ENCODE measurements around the gene ENTPD1.
"Not testable (repeated sequence)": the region's sequence is repeated elsewhere in the genome, so short reads cannot be mapped to it uniquely, and the experiment has no call there.

The ENTPD1 gene

DNA sequence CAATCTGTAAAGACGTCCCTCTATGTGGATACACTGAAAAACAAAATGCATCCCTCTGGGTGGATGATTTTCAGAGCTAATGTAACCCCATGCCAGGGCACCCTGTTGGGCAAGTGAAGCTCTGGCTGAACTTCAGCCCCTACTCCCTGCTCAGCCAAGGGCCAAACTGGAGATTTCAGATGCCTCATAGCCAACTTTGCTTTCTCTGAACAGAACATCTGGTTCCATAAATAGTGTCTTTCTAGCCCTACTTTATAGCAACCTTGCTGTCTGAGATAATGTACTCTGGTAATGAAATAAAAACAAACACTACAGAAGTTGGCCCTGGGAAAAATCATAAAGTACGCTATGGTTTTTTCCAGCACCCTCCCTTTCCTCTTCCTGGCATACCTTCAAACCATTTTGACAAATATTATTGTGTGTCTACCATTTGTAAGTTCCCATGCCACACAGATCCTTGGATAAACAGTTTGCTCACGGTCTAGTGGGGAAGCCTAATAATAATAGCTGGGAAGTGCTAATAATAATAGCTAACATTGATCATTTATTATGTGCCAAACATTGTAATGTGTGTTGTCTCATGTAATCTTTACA lies 3.4 kb downstream of the ENTPD1 start:
- no peak for DNase-seq (ENCODE audit: low read depth)

DNA sequence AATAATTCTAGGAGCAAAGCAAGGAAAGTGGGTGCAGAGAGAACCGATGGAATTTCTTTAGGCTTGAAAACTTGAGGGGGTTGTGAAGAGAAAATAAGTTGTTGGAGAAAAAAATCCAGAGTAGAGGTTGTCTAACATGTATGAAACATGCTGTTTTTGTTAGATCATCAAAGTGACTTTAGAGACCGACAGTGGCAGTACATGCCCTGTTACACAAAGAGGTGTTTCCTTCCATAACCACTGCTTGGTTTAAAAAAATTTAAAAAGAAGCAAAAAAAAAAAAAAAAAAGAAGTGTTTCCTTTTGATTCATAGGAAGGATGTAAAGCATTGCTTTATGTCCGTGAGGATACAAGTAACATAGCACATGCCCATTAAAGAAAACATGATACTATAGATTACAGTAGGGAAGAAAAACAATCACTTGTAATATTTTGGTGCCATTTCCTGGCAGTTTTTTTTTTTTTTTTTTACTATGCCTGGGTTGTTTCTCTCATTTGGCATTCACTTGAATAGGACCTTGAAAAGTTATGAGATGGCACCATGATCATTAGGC lies 6.1 kb downstream of the ENTPD1 start:
- no peak for DNase-seq (ENCODE audit: low read depth)

GRCh38 chr10:95767884-95768556 lies 12.1 kb downstream of the ENTPD1 start:
- DNase-seq (ENCODE audit: low read depth), result no peak

- no peak for DNase-seq (ENCODE audit: low read depth)
These were observed 14.2 kb downstream of the ENTPD1 start for GRCh38 chr10:95770084-95770720.

GRCh38 chr10:95773454-95773853 lies 17.5 kb downstream of the ENTPD1 start:
- DNase-seq (ENCODE audit: low read depth), result not testable (repeated sequence)

DNA sequence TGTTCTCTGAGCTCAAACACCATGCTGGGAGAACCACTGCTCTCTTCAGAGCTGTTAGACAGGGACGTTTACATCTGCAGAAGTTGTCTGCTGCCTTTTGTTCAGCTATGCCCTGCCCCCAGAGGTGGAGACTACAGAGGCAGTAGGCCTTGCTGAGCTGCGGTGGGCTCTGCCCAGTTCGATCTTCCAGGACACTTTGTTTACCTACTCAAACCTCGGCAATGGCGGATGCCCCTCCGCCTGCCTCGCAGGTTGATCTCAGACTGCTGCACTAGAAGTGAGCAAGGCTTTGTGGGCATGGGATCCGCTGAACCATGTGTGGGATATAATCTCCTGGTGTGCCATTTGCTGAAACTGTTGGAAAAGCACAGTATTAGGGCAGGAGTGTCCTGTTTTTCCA lies 21.7 kb downstream of the ENTPD1 start:
- DNase-seq (ENCODE audit: low read depth), result not testable (repeated sequence)

- DNase-seq (ENCODE audit: low read depth), result no peak
These were observed 26.4 kb downstream of the ENTPD1 start for GRCh38 chr10:95782318-95782717.

DNA sequence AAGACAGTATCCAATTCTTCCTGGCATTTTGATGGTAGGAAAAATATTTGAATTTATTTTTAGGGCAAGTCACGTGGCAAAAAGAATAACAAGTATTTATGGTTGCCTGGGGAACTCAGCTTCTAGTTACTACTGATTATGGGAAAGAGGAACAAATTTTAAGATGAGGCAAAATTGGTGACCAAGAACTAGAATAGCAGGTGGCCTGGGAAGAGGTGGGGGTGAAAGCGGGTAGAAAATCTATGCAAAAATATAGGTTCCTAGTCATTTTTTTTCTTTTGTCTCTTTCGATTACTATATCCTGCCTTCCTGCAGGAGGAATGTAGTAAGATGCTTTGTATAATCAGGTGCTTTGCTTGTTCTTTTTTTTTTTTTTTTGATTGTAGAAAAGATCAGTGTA lies 27.8 kb downstream of the ENTPD1 start:
- DNase-seq (ENCODE audit: low read depth), result no peak

- DNase-seq (ENCODE audit: low read depth), result no peak
These were observed 28.4 kb downstream of the ENTPD1 start for GRCh38 chr10:95784279-95784913.

GRCh38 chr10:95785317-95785716 lies 29.4 kb downstream of the ENTPD1 start:
- DNase-seq (ENCODE audit: low read depth), result no peak

DNA sequence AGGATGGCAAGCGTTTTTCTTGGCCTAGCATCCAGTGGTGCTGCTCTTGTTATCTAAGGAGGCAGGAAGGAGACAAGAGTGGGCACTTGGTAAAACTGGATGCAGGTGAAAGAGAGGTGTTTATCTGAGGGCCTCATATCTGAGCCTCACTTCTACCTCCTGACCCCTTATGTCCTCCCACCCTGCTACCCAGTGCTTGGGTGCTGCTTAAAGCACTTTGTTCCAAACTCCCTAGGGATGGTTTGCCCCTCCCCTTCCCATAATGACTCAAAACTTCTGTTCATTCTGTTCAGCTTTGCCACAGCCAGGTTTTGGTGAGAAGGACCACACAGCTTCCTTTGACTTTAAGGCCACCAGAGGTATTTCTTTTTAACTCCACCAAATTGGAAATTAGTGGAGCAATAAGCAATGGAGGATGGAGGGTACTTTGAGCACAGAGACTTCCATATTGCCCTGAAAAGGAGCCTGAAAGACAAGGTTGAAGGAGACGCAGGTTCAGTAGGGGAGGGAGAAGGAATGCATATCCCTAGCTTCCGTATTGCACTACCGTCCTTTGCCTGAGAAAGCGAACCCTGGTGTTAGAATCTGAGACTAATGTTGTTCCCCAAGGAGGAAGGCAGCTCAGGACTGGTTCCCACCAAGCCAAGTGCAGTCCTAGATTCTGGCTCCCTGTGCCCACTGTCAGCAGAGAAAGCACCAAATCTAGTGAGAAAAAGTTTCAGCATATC lies 30.1 kb downstream of the ENTPD1 start:
- no peak for DNase-seq (ENCODE audit: low read depth)

DNA sequence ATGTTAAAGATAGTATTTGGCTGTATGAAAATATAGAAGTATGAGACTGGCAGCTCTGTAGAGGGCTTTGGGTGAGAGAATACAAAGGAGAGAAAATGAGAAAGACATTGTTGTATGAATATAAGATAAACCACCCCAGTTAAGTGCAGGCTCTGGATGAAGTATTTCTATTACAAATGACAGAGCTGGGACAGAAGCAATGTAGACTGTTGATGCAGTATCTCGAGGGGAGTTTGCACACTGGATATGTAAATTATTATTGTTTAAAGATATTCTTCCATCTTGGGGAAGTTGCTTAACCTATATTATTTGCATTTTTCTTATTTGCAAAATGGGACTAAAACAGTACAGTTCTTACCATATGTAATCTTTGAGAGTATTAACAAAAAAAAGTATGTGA lies 31.5 kb downstream of the ENTPD1 start:
- DNase-seq (ENCODE audit: low read depth), result no peak

GRCh38 chr10:95788830-95789229 lies 32.9 kb downstream of the ENTPD1 start:
- DNase-seq (ENCODE audit: low read depth), result no peak

GRCh38 chr10:95789902-95790301 lies 33.9 kb downstream of the ENTPD1 start:
- DNase-seq (ENCODE audit: low read depth), result no peak

DNA sequence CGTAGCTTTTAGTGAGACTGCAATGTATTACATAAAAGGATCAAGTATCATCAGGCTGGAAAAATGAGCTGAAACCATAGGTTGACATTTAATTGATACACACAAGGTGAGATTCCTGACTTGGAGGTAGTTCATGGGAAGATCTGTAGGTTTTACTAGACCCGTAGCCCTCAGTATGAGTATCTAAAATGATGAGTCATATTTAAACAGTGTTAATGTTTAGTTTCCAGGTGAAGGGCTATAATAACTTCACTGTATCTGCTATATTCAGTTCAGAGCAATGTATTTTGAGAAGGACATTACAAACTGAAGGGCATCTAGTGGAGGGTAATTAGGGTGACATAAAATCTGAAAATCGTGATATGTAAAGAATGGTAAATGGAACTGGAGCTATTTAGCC lies 35.0 kb downstream of the ENTPD1 start:
- no peak for DNase-seq (ENCODE audit: low read depth)

GRCh38 chr10:95791425-95791979 lies 35.5 kb downstream of the ENTPD1 start:
- DNase-seq (ENCODE audit: low read depth), result no peak

- DNase-seq (ENCODE audit: low read depth), result no peak
These were observed 36.3 kb downstream of the ENTPD1 start for GRCh38 chr10:95792211-95792780.

DNA sequence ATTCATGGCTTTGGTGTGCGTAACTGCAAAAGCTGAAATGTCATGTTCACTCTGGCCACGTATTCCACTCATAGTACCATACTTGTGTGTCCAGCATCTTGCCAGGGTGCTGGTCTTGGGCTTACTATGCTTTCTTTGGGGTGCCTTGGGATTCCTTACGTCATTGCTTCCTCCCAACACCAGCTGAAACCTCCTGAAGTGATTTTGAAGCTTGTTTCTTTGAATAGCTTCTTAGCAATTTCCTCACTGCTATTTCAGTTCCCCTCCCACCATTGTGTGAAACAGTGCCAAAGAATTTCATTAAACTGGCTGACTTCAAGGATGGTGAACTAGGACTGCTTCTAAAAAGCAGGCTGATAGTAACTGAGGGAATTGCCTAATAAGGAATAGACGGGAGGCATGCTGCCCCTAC lies 36.9 kb downstream of the ENTPD1 start:
- DNase-seq (ENCODE audit: low read depth), result no peak

- DNase-seq (ENCODE audit: low read depth), result no peak
These were observed 37.6 kb downstream of the ENTPD1 start for GRCh38 chr10:95793401-95794045.

GRCh38 chr10:95794195-95794594 lies 38.2 kb downstream of the ENTPD1 start:
- no peak for DNase-seq (ENCODE audit: low read depth)

DNA sequence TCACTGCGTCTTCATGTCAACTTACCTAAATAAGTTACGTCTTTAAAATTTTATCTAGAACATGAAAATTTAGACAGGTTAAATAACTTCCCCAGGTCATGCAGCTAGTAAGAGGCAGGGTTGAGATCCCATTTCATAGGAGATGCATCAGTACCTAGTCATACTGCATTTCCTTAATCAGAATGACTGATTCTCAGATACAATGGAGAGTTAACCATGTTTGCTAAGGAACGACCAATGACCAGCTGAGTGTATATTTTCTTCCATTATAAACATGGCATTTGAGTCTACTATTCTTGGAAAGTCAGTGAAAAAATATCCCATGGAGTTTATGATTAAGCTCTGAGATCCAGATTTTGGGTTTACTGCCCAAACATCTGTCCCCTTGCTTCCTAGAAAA lies 39.6 kb downstream of the ENTPD1 start:
- no peak for DNase-seq (ENCODE audit: low read depth)

Measured in stimulated activated CD8-positive, alpha-beta memory T cell treated with anti-CD3 and anti-CD28 coated beads, Interleukin-4, amount 100 ng/mL, for 24 hours (primary cell).